GM19395 (cell line): ENCODE data around the gene ZNF747.

Experiments used
- ATAC-seq: cut with Tn5 transposase; IDR thresholded peaks from one replicate; pipeline ENCODE4 v1.9.1; 2021; ENCODE audit warnings: mild to moderate bottlenecking, moderate library complexity; ENCODE audit not compliant: unreplicated experiment

Gene ZNF747

DNA sequence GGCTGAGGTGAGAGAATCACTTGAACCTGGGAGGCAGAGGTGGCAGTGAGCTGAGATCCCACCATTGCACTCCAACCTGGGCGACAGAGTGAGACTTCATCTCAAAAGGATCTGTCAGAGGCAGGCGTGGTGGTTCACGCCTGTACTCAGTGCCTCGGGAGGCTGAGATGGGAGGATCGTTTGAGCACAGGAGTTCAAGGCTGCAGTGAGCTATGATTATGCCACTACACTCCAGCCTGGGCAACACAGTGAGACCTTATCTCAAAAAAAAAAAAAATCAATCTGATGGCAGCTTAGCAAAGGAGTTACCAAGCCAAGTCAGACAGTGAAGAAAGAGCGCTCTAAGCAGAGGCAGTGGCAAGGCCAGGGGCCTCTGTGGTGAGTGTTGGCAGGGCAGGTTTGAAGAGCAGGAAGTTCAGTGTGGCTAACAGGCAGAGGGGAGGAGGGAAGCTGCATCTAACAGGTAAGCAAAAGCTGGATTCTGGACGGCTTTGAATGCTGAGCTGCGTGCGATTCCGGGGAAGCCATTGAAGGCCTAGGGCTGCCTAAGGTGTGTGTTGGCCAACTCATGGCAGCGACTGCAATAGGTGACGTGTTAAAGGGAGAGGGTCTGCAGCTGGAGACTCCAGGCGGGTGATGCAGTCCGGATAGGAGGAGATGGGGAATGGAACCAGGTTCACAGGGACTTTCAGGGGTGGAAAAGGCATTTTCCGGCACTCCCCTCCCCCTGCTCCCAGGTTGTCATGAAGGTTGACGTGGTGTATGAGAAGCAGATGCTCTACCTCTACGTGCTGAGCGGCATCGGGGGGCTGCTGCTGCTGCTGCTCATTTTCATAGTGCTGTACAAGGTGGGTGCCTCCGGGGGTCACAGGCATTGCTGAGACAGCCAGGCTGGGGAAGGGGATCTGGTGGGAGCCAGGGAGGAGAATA is 15.3 kb downstream of the ZNF747 start:
- no peak for ATAC-seq

DNA sequence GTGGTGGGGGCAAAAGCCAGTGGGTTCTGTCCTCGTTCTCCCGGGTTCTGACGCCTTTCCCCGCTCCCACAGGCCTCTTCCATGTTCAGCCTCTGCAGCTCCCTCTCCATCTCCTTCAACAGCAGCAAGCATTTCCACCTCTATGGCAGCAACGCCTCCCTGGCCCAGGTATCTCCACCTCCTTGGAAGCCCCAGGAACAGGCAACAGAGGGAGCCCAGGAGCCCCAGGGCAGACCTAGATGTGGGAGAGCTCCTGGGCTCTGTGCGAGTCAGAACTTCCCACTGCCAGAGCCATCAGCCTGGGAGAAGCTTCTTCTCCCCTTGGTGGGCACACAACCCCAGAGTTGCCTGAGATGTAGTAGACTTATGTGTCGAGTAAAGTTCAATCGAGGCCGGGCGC is 16.1 kb downstream of the ZNF747 start:
- no peak for ATAC-seq

DNA sequence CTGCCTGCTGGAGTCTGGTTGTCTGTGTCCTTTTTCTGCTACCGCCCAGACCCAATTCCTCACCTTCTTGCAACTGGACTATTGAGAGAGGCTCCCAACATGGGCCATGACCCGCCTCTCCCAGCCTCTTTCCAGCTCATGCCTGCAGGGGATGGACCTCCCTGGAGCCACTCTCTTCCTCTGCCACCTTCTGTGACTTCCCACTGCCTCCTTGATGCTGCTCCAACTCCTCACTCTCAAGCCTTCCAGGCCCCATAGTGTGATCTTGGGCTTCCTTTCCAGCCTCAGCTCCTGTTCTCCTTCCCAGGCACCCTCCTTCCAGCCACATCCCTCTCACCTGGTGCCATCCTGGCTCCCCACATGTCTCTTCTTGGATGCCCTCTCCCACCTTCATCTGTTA is 19.4 kb downstream of the ZNF747 start:
- ATAC-seq: no peak

DNA sequence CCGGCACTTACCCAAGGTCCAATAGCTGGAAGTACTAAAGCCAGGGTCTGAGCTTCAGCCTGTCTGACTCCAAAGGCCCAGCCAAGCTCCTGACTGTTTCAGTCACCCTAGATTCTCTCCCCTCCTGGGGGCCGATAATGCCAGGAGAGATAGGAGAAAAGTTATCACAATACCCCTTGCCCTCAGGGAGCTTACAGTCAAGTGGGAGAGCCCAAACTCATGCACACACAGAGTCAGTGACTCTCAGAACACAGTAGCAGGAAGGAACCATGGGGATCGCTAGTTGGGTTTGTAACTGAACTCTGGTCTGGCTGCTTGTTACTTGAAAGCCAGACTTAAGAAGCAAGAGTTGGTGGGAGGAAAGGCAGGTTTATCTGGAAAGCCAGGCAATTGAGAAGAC is 23.1 kb downstream of the ZNF747 start:
- ATAC-seq: no peak

DNA sequence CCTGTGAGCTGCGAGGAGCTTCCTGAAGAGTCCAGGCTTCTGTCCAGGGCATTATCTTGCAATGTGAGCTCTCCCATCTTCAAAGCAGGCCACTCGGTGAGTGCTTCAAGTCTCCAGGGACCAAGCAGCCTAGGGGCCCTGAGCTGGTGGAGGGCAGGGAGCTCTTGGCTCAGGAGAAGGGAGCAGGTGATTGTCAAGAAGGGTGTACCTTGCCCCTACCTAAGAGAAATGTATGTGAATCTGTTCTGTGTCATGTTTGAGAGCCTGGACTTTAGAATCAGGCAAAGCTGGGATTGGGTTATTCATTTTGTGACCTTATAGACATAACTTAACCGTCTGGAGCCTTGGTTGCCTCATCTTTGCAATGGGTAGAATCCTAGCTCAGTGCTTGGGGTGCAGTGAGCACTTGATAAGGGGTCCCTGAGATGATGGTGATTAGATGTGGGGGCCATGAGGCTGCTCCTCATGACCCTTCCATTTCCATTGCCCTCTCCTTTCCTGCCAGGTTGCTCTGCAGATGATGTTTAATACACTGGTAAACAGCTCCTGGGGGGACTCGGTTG is 24.2 kb downstream of the ZNF747 start:
- no peak for ATAC-seq

DNA sequence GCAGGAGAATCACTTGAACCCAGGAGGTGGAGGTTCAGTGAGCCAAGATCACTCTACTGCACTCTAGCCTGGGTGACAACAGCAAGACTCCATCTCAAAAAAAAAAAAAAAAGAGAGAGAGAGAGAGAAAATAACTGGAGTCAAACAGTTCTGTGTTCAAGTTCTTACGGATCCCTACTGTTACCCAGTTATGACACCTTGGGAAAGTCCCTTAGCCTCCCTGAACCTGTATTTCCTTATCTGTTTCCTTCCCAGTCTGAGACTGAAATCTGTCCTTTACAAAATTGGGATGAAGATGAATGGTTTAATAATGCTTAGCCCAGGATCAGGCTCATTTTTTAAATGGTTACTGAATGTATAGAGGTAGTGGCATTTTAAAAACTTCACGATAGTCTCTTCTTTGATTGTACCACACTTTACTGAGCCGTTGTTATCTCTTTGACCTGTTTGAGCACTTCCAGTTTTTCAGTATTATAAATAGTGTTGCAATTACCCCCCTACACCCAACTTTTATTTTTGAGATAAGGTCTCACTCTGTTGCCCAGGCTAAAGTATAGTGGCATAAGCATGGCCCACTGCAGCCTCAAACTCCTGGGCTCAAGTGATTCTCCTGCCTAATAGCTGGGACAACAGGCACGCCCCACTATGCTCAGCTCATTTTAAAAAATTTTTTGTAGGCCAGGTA is 25.4 kb downstream of the ZNF747 start:
- ATAC-seq: no peak

DNA sequence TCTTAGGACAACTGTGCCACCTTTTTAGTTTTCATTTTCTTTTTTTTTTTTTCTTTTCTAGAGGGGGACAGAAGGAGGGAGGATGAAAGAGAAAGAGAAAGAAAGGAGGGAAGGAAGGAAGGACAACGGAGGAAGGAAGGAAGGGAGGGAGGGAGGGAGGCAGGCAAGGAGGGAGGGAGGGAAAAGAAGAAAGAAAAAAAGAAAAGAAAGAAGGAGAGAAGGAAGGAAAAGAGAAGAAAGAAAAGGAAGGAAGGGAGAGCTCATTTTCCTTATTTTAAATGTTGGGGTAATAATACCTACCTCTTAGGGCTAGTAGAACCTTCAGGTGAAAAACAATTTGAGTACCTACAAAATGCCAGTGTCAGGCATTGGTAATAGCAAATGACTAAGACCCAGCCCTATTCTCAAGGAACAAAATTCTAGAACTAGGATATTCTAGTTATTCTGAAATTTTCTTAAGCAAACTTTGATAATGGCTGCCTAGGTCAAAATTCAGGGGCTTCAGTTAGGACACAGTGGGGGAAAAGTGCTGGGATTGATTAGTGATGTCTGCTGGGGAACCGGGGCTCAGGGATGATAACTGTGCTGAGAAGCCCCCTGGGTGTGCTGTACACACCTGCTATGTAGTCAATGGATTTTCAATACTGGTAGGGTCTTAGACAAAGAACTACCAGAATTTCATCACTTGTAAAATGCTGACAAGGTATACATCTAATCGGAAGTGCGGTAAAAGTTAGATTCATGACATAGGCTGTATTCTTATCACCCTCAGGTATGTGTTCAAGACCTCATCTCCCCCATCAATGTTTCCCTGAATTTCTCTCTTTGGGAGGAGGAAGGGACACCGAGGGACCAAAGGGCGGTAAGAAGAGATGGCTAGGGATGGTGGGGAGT is 31.0 kb downstream of the ZNF747 start:
- no peak for ATAC-seq

DNA sequence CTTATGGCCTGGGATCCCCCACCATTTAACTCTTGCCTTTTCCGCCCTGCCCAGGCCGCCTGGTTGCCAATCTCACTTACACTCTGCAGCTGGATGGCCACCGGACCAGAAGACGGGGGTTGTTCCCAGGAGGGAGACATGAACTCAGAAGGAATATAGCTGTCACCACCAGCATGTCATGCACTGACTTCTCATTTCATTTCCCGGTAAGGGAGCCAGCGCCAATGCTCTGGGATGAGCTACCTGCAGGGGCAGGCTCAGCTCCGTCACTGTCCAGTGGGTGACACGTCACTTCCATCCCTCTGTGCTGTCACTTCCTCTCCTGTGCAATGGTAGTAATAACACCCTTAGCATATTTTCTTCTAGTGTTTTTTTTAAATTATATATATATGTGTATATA is 35.4 kb downstream of the ZNF747 start:
- no peak for ATAC-seq

DNA sequence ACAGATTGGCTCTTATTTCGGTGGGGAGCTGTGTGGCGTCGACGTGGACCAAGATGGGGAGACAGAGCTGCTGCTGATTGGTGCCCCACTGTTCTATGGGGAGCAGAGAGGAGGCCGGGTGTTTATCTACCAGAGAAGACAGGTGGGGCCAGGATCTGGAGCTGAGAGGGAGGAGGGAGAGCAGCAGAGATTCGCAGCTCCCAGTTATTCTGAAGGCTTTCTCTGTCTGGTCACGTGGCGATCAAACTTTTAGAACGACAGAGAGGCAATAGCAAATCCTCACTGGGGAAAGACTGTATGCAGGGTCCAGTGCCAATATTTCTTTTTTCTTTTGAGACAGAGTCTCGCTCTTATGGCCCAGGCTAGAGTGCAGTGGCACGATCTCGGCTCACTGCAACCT is 39.9 kb downstream of the ZNF747 start:
- ATAC-seq: no peak

DNA sequence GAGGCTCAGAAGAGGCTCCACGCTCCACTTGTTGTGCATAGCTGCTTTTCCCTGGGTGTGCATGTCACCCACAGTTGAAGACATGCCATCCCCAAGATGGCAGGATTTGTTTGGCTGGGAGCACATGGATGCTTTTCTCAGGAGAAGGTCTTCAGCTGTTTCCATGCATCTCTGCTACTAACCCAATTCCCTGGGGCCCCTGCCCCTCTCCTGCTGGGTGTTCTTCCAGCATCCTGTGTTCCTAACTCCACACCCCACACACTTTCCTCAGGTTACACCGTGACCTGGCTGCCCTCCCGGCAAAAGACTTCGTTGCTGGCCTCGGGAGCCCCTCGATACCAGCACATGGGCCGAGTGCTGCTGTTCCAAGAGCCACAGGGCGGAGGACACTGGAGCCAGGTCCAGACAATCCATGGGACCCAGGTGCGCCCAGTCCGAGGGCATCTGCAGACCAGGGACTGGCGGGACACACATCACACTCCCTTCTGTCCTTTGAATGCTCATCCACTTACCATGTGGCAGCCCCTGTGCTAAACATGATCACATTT is 40.6 kb downstream of the ZNF747 start:
- ATAC-seq: no peak

DNA sequence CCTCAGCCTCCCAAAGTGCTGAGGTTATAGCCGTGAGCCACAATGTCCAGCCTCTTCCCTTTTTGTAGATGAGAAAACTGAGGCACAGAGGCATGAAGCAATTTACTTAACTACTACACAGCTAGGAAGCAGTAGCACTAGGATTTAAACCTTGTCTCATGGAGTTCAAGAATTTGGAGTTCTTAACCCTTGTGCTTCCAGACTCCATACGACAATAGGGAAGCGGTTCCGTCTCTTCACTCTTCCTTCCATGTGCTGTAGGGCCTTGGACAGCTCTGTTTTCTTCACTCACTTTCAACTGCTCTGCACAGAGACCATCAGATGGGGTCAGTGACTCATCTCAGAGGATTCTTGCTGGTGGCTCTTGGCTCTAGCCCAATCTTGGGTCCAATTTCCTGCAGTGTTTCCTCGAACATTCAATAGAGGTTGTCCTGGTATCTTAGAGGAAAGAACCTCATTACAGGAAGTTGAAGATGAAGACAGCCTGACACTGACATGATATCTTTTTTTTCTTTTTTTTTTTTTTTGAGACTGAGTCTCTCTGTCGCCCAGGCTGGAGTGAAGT is 42.8 kb downstream of the ZNF747 start:
- ATAC-seq: no peak

DNA sequence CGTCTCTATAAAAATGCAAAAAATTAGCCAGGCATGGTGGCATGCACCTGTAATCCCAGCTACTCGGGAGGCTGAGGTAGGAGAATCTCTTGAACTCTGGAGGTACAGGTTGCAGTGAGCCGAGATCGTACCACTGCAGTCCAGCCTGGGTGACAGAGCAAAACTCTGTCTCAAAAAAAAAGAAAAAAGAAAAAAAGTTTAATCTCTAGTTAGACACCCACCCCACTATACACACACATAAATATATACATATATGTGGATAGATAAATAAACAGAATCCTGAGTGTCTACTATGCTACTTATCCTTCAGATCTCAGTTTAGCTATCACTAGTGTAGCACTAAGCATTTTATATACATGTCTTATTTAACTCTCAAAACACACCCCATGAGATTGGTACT is 43.4 kb downstream of the ZNF747 start:
- no peak for ATAC-seq

DNA sequence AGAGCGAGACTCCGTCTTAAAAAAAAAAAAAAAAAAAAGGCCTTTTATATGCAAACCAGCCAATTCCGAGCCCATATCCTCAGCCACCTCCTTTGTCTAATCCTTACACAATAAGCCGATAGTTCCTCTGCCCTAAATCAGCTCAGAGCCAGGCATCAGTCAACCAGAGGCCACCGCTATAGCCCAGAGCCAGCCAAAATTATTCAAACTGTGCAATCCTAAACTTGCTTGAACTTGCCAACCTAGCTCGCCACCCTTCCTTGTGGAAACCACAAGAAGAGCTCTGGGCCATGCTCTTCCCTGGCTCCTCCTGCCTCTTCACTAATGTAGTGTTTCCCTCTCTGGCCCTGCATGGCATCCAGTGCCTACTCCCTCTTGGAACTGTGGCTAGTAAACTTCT is 44.4 kb downstream of the ZNF747 start:
- no peak for ATAC-seq

DNA sequence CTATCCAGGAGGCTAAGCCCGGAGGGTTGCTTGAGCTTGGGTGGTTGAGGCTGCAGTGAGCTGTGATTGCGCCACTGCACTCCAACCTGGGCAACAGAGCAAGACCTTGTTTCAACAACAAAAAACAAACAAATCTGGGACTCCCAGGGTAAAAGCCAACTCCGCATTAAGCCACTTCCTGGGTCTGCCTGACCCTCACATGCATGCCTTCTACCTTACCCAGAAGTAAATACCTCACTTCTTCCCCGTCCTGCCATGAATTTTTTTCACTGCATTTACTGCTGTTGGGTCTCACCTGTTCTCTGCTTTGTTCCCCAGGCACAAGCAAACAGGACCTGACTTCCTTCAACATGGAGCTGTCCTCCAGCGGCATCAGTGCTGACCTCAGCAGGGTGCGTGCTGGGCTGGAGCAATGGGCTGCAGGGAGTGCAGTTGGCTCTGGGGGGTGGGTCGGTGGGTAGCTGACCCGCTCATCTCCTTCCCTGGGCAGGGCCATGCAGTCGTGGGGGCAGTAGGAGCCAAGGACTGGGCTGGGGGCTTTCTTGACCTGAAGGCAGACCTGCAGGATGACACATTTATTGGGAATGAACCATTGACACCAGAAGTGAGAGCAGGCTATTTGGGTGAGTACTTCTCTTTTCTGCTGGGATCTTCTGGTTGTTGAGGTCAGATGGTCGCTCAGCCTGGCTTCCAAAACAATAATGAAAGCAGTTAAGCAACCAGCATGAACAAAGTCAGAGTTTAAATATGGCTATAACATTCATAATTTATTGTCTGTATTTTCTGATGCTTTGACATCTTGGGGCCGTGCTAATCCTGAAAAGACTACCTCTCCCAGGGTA is 45.7 kb downstream of the ZNF747 start:
- ATAC-seq: no peak

DNA sequence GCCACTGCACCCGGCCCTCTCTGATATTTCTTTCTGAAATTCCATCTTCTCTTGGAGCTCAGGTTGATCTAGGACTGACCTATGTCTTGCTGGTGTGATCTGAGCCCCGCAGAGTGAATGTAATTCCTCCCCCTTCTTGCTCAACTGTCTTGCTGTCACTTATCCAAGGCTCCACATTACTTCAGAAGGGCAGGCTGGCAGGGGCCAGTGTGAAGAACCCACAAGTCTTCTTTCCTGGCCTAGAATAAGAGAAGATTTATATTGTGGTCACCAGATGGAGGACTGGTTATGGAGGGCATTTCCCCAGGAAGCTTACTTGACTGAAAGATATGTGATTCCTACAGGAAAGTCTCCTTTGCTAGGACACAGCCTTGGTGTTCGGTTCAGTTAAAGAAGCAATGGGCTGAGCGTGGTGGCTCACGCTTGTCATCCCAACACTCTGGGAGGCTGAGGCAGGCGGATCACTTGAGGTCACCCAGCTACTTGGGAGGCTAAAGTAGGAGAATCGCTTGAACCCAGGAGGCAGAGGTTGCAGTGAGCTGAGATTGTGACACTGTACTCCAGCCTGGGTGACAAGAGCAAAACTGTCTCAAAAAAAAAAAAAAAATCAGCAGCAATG is 48.7 kb downstream of the ZNF747 start:
- no peak for ATAC-seq

DNA sequence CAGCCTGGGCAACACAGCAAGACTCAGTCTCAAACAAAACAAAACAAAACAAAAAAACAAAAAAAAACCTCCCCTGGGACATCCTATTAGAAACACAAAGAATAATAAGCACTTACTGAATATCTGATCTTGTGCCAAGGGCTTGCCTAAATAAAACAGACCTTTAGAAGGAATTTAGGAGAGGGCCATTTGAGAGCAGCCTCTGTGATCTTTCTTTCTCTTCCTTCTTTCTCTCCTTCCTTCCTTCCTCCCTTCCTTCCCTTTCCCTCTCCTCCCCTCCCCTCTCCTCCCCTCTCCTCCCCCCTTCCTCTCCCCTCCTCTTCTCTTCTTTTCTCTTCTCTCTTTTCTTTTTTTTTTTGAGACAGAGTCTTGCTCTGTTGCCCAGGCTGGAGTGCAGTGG is 49.8 kb downstream of the ZNF747 start:
- ATAC-seq: no peak

DNA sequence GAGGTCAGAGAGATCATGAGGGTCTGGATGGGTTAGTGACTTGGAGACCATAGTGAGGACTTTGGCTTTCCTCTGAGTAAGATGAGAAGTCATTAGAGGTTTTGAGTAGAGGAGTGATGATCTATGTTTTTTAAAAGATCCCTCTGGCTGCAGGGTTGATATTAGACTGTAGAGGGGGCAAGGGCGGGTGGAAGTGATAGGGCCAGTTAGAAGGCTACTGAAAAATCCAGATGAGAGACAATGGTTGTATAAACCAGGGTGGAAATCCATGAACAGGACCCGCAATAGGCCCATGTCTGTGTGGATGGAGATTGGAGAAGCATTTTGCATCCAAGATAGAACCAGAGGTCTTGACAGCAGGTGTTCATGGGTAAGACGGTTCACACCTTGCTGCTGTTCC is 52.3 kb downstream of the ZNF747 start:
- ATAC-seq: no peak

DNA sequence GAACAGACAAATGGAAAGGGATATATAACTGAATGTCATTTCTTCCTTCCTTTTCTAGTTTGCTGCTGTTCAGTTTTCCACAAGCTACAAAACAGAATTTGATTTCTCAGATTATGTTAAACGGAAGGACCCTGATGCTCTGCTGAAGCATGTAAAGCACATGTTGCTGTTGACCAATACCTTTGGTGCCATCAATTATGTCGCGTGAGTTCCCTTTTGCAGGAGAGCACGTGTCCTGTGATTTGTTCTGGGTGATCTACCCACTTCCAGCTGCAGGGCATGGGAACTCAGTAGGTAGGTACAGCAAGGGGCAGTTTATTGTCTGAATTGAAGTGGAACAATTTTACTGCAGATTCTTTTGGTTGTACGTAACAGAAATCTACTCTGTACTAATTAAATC is 53.3 kb downstream of the ZNF747 start:
- ATAC-seq: no peak
